ENCODE data around the gene GYG1. TPM values are rescaled to one million over a fixed set of nuclear protein-coding genes. Genes with fewer than 3 reads are reported as not detected.
"Not testable (repeated sequence)": the region's sequence is repeated elsewhere in the genome, so short reads cannot be mapped to it uniquely, and the experiment has no call there.

Gene GYG1
- total RNA-seq, 1 donor from 2014 or later: 48.1 TPM

GRCh38 chr3:148971401-148972163 lies 19.8 kb upstream of the GYG1 start:
- H3K27me3 Mint-ChIP-seq (ENCODE audit: low read depth): no peaks in the 10 kb centered on the region
- DNase-seq (ENCODE audit: low spot score): no peak
- no peaks in the 10 kb centered on the region for H3K9me3 Mint-ChIP-seq (ENCODE audit: low read depth)
- no peak for TF ChIP-seq CTCF (IDR thresholded peaks at IDR 0.05)
- no peaks in the 10 kb centered on the region for H3K36me3 Mint-ChIP-seq (ENCODE audit: low read depth)
- H3K4me3 Mint-ChIP-seq (ENCODE audit: unreplicated experiment): no peak overlapping the region
- peak overlapping the region; percentile 12 for H3K27ac Mint-ChIP-seq (ENCODE audit: unreplicated experiment)
- H3K4me1 Mint-ChIP-seq (ENCODE audit: low read depth): peaks cover 10% of the 10 kb centered on the region

- DNase-seq (ENCODE audit: low spot score): no peak
- H3K4me3 Mint-ChIP-seq (ENCODE audit: unreplicated experiment): no peak overlapping the region
- no peak overlapping the region for H3K27ac Mint-ChIP-seq (ENCODE audit: unreplicated experiment)
- H3K27me3 Mint-ChIP-seq (ENCODE audit: low read depth): no peaks in the 10 kb centered on the region
- peaks cover 10% of the 10 kb centered on the region for H3K4me1 Mint-ChIP-seq (ENCODE audit: low read depth)
- no peaks in the 10 kb centered on the region for H3K36me3 Mint-ChIP-seq (ENCODE audit: low read depth)
- H3K9me3 Mint-ChIP-seq (ENCODE audit: low read depth): peaks cover 2% of the 10 kb centered on the region
- TF ChIP-seq CTCF (IDR thresholded peaks at IDR 0.05): no peak
Measured at GRCh38 chr3:148974726-148975125, 16.6 kb upstream of the GYG1 start.

- Mint-ChIP-seq H3K36me3 (ENCODE audit: low read depth) (no peaks in the 10 kb centered on the region), H3K9me3 (ENCODE audit: low read depth) (peaks cover 2% of the 10 kb centered on the region), H3K4me3 (ENCODE audit: unreplicated experiment) (no peak overlapping the region), H3K27ac (ENCODE audit: unreplicated experiment) (no peak overlapping the region), H3K27me3 (ENCODE audit: low read depth) (no peaks in the 10 kb centered on the region), H3K4me1 (ENCODE audit: low read depth) (peaks cover 10% of the 10 kb centered on the region)
- TF ChIP-seq CTCF (IDR thresholded peaks at IDR 0.05): no peak
- no peak for DNase-seq (ENCODE audit: low spot score)
Measured at GRCh38 chr3:148975248-148975647, 16.1 kb upstream of the GYG1 start.

GRCh38 chr3:148975696-148976095 lies 15.6 kb upstream of the GYG1 start:
- TF ChIP-seq CTCF (IDR thresholded peaks at IDR 0.05): no peak
- no peaks in the 10 kb centered on the region for H3K36me3 Mint-ChIP-seq (ENCODE audit: low read depth)

GRCh38 chr3:148981273-148981672 lies 10.1 kb upstream of the GYG1 start:
- no peak for TF ChIP-seq CTCF (IDR thresholded peaks at IDR 0.05)
- no peaks in the 10 kb centered on the region for H3K4me1 Mint-ChIP-seq (ENCODE audit: low read depth)
- no peaks in the 10 kb centered on the region for H3K36me3 Mint-ChIP-seq (ENCODE audit: low read depth)
- H3K27me3 Mint-ChIP-seq (ENCODE audit: low read depth): peaks cover 4% of the 10 kb centered on the region
- H3K9me3 Mint-ChIP-seq (ENCODE audit: low read depth): peaks cover 2% of the 10 kb centered on the region
- H3K4me3 Mint-ChIP-seq (ENCODE audit: unreplicated experiment): no peak overlapping the region
- no peak for DNase-seq (ENCODE audit: low spot score)
- no peak overlapping the region for H3K27ac Mint-ChIP-seq (ENCODE audit: unreplicated experiment)

More at GRCh38 chr3:148975696-148976095, 15.6 kb upstream of the GYG1 start:
- no peak overlapping the region for H3K27ac Mint-ChIP-seq (ENCODE audit: unreplicated experiment)
- peaks cover 10% of the 10 kb centered on the region for H3K4me1 Mint-ChIP-seq (ENCODE audit: low read depth)
- peaks cover 2% of the 10 kb centered on the region for H3K9me3 Mint-ChIP-seq (ENCODE audit: low read depth)
- no peak overlapping the region for H3K4me3 Mint-ChIP-seq (ENCODE audit: unreplicated experiment)
- H3K27me3 Mint-ChIP-seq (ENCODE audit: low read depth): no peaks in the 10 kb centered on the region
- DNase-seq (ENCODE audit: low spot score): no peak

- H3K27me3 Mint-ChIP-seq (ENCODE audit: low read depth); H3K36me3 Mint-ChIP-seq (ENCODE audit: low read depth); DNase-seq (ENCODE audit: low spot score); H3K4me1 Mint-ChIP-seq (ENCODE audit: low read depth); H3K27ac Mint-ChIP-seq (ENCODE audit: unreplicated experiment); H3K9me3 Mint-ChIP-seq (ENCODE audit: low read depth); H3K4me3 Mint-ChIP-seq (ENCODE audit: unreplicated experiment): not testable (repeated sequence)
Measured at GRCh38 chr3:148987551-148987950, 3.8 kb upstream of the GYG1 start.

Data from chondrocyte (in vitro differentiated cells).